IMR-90 (cell line): ENCODE results near the gene MSI2. TPM values are rescaled to one million over a fixed set of nuclear protein-coding genes. Genes with fewer than 3 reads are reported as not detected.

Experiments
- ATAC-seq: fragments of 200-7000 bp; cut with Tn5 transposase; 2 replicates; pipeline ENCODE4 v1.9.1; 2020; ENCODE audit warnings: low read depth, mild to moderate bottlenecking, moderate library complexity
- BruUV-seq: library from RNA; stranded (reverse); fragments of 400-500 nt; replicated peaks from 2 replicates; lab custom pipeline; 2021; lab: Mats Ljungman, UMichigan
- CTCF ChIA-PET: fragments of 300-600 bp; formaldehyde crosslinking; extraction: SDS; loops from one replicate; lab custom pipeline; 2021; ENCODE audit warnings: antibody characterized with exemption; lab: Yijun Ruan, JAX
- POLR2A ChIA-PET: fragments of 300-600 bp; sonication (Branson Sonifier 250); formaldehyde crosslinking; loops from one replicate; lab custom pipeline; 2022; ENCODE audit warnings: antibody characterized with exemption; ENCODE audit not compliant: unreplicated experiment; lab: Charles Lee
- DNase-seq: peaks from one replicate; pipeline ENCODE4 v3.0.0; 2013
- H2AFZ ChIP-seq: replicated peaks from 2 replicates; pipeline ENCODE3; 2013; ENCODE audit warnings: low read length, mild to moderate bottlenecking; ENCODE audit not compliant: poor library complexity
- H2AK5ac ChIP-seq: 2 replicates; pipeline ENCODE4 v1.6.1; 2013; ENCODE audit warnings: low read depth, low read length, inconsistent platforms
- H2AK9ac ChIP-seq: replicated peaks from 2 replicates; pipeline ENCODE3; 2013; ENCODE audit warnings: mild to moderate bottlenecking, low read depth, low read length, moderate library complexity; ENCODE audit not compliant: poor library complexity
- H2BK120ac ChIP-seq: 2 replicates; pipeline ENCODE4 v1.6.1; 2013; ENCODE audit warnings: low read depth, low read length, inconsistent platforms
- H2BK15ac ChIP-seq: 3 replicates; pipeline ENCODE4 v1.6.1; 2013; ENCODE audit warnings: low read depth, low read length, inconsistent platforms
- H2BK20ac ChIP-seq: 2 replicates; pipeline ENCODE4 v1.6.1; 2013; ENCODE audit warnings: low read depth, mild to moderate bottlenecking, inconsistent platforms, low read length, moderate library complexity
- H2BK5ac ChIP-seq: 2 replicates; pipeline ENCODE4 v1.6.1; 2013; ENCODE audit warnings: mild to moderate bottlenecking, low read depth, low read length, inconsistent platforms; ENCODE audit not compliant: poor library complexity, severe bottlenecking
- H3K14ac ChIP-seq: replicated peaks from 2 replicates; pipeline ENCODE4 v1.6.1; 2013; ENCODE audit warnings: low read depth, low read length, inconsistent platforms
- H3K18ac ChIP-seq: 2 replicates; pipeline ENCODE4 v1.6.1; 2013; ENCODE audit warnings: low read depth, low read length, control low read depth
- H3K23ac ChIP-seq: 2 replicates; pipeline ENCODE4 v1.6.1; 2013; ENCODE audit warnings: low read depth, low read length, inconsistent platforms
- H3K27ac ChIP-seq: 2 replicates; pipeline ENCODE4 v1.5.1; 2013; ENCODE audit warnings: mild to moderate bottlenecking, control low read depth, low read length; ENCODE audit not compliant: insufficient read depth
- H3K27me3 ChIP-seq: 2 replicates; pipeline ENCODE4 v1.6.1; 2013; ENCODE audit warnings: low read length; ENCODE audit not compliant: control insufficient read depth, insufficient read depth
- H3K36me3 ChIP-seq: 2 replicates; pipeline ENCODE4 v1.6.1; 2013; ENCODE audit warnings: low read length, mixed read lengths; ENCODE audit not compliant: control insufficient read depth, insufficient read depth
- H3K4ac ChIP-seq: 2 replicates; pipeline ENCODE4 v1.6.1; 2013; ENCODE audit warnings: low read depth, low read length, inconsistent platforms
- H3K4me1 ChIP-seq: 2 replicates; pipeline ENCODE4 v1.6.1; 2013; ENCODE audit warnings: low read length, mixed read lengths; ENCODE audit not compliant: control insufficient read depth, insufficient read depth
- H3K4me2 ChIP-seq: 2 replicates; pipeline ENCODE4 v1.6.1; 2013; ENCODE audit warnings: low read depth, mild to moderate bottlenecking, control low read depth, low read length, moderate library complexity
- H3K4me3 ChIP-seq: 2 replicates; pipeline ENCODE4 v1.5.1; 2013; ENCODE audit warnings: low read depth, mild to moderate bottlenecking, control low read depth, low read length, moderate library complexity; ENCODE audit not compliant: insufficient read depth
- H3K56ac ChIP-seq: 2 replicates; pipeline ENCODE4 v1.6.1; 2013; ENCODE audit warnings: low read length, inconsistent platforms; ENCODE audit not compliant: insufficient read depth; ENCODE audit errors: extremely low read depth
- H3K79me1 ChIP-seq, 2 experiments: 2 replicates each; pipeline ENCODE4 v1.6.1; 2013; ENCODE audit warnings: low read length in 2 of 2, inconsistent platforms in 1 of 2, low read depth in 1 of 2
- H3K9ac ChIP-seq: 2 replicates; pipeline ENCODE4 v1.6.1; 2013; ENCODE audit warnings: low read depth, low read length, control low read depth
- H3K9me1 ChIP-seq: 2 replicates; pipeline ENCODE4 v1.6.1; 2013; ENCODE audit warnings: low read length, inconsistent platforms; ENCODE audit not compliant: insufficient read depth
- H3K9me3 ChIP-seq: 2 replicates; pipeline ENCODE4 v1.6.1; 2013; ENCODE audit warnings: low read length; ENCODE audit not compliant: control insufficient read depth, insufficient read depth
- H4K20me1 ChIP-seq: 2 replicates; pipeline ENCODE4 v1.6.1; 2013; ENCODE audit warnings: low read length, inconsistent platforms; ENCODE audit not compliant: insufficient read depth
- H4K5ac ChIP-seq: 2 replicates; pipeline ENCODE4 v1.6.1; 2013; ENCODE audit warnings: mild to moderate bottlenecking, low read depth, low read length, control low read depth
- H4K8ac ChIP-seq, 2 experiments: 2 replicates each; pipeline ENCODE4 v1.6.1; 2013; ENCODE audit warnings: low read depth in 2 of 2, low read length in 2 of 2, control low read depth in 1 of 2, inconsistent platforms in 1 of 2
- H4K91ac ChIP-seq: 2 replicates; pipeline ENCODE4 v1.6.1; 2013; ENCODE audit warnings: low read depth, low read length, inconsistent platforms; ENCODE audit not compliant: insufficient read depth
- BHLHE40 ChIP-seq: fragments of 150-350 bp; IDR thresholded peaks from 2 replicates; pipeline ENCODE4 v1.6.1; 2016; ENCODE audit warnings: mild to moderate bottlenecking, low read depth, low read length
- CEBPB ChIP-seq: IDR thresholded peaks from 2 replicates; pipeline ENCODE4 v1.6.1; 2012; ENCODE audit warnings: low read depth, low read length, improper control_type of control experiment
- CHD1 ChIP-seq: IDR thresholded peaks from 2 replicates; pipeline ENCODE4 v1.6.1; 2012; ENCODE audit warnings: low read depth, low read length, improper control_type of control experiment
- CTCF ChIP-seq: conservative IDR thresholded peaks from 2 replicates; pipeline ENCODE4 v1.5.1; 2012; ENCODE audit warnings: mild to moderate bottlenecking, low read depth, low read length, improper control_type of control experiment
- ELK1 ChIP-seq: fragments of 150-350 bp; IDR thresholded peaks from 2 replicates; pipeline ENCODE4 v1.6.1; 2016; ENCODE audit warnings: low read depth, mild to moderate bottlenecking, low read length, moderate library complexity, borderline replicate concordance
- FOS ChIP-seq: fragments of 150-350 bp; IDR thresholded peaks from 2 replicates; pipeline ENCODE4 v1.6.1; 2016; ENCODE audit warnings: low read depth, low read length
- MAFK ChIP-seq: IDR thresholded peaks from 2 replicates; pipeline ENCODE4 v1.6.1; 2012; ENCODE audit warnings: low read depth, low read length, improper control_type of control experiment
- MAZ ChIP-seq: IDR thresholded peaks from 2 replicates; pipeline ENCODE4 v1.6.1; 2012; ENCODE audit warnings: low read depth, mild to moderate bottlenecking, low read length, improper control_type of control experiment, moderate library complexity, borderline replicate concordance
- MXI1 ChIP-seq: IDR thresholded peaks from 2 replicates; pipeline ENCODE4 v1.6.1; 2012; ENCODE audit warnings: low read depth, mild to moderate bottlenecking, low read length, moderate library complexity, borderline replicate concordance
- RCOR1 ChIP-seq: IDR thresholded peaks from 2 replicates; pipeline ENCODE4 v1.6.1; 2012; ENCODE audit warnings: mild to moderate bottlenecking, low read length, improper control_type of control experiment; ENCODE audit not compliant: insufficient replicate concordance
- RFX5 ChIP-seq: IDR thresholded peaks from 2 replicates; pipeline ENCODE4 v1.8.0; 2012; ENCODE audit warnings: low read depth, mild to moderate bottlenecking, low read length, moderate library complexity
- SMC3 ChIP-seq: fragments of 150-350 bp; IDR thresholded peaks from 2 replicates; pipeline ENCODE4 v1.6.1; 2016; ENCODE audit warnings: low read depth, mild to moderate bottlenecking, antibody characterized with exemption, low read length, moderate library complexity
- USF2 ChIP-seq: fragments of 150-350 bp; IDR thresholded peaks from 2 replicates; pipeline ENCODE4 v1.6.1; 2017; ENCODE audit warnings: mild to moderate bottlenecking, antibody characterized with exemption, low read length, low read depth
- WGBS, 2 experiments: methylation state at CpG; one replicate each; pipeline versions ENCODE4 v1.1.5 to v1.1.7; 2013; ENCODE audit warnings: missing lambda C conversion rate in 2 of 2; ENCODE audit not compliant: insufficient read length in 1 of 2; ENCODE audit errors: extremely low coverage in 2 of 2; 5-methylcytosine and 5-hydroxymethylcytosine counted together
- dilution Hi-C: fragments of 300-500 bp; cut with HindIII; formaldehyde crosslinking; loops from one replicate; pipeline ENCODE4 v1.14.3; 2018; ENCODE audit warnings: low sequenced_read_pairs; ENCODE audit not compliant: unreplicated experiment
- in situ Hi-C: fragments of 300-500 bp; cut with MboI; formaldehyde crosslinking; loops from 3 replicates; pipeline ENCODE4 v1.14.3; 2019; ENCODE audit warnings: low sequenced_read_pairs, inconsistent platforms, mixed read lengths
- intact Hi-C: fragments of 100-400 bp; cut with micrococcal nuclease; formaldehyde crosslinking; loops from 2 replicates; pipeline ENCODE4 v1.10.0; 2022
- polyA plus RNA-seq, 3 experiments: library from polyadenylated mRNA; depleted of rRNA; stranded (reverse); fragments of >200 nt; gene quantifications; 2 replicates each; pipeline ENCODE4 v1.2.3, GENCODE V29; 2012; ENCODE audit warnings: low replicate concordance in 1 of 3
- total RNA-seq: library from RNA; depleted of rRNA; stranded (reverse); fragments of >200 nt; gene quantifications from 2 replicates; pipeline ENCODE4 v1.2.3, GENCODE V29; 2012

The MSI2 gene
- total and polyA plus RNA-seq, 2 of the 4 experiments (the other 2 are of a cell fraction): 13.0 to 16.0 TPM

GRCh38 chr17:57597531-57598453 lies 341.5 kb downstream of the MSI2 start:
- Histone ChIP-seq H4K91ac (no peak overlapping the region), H3K27ac (no peak overlapping the region), H3K4me1 (peaks cover 4% of the 10 kb centered on the region), H2BK20ac (no peak overlapping the region), H3K56ac (no peak overlapping the region), H3K4me3 (no peak overlapping the region), H2AK5ac (no peak overlapping the region), H2AK9ac (peak overlapping the region; percentile 18), H4K5ac (no peak overlapping the region), H3K14ac (no peak overlapping the region), H2BK15ac (no peak overlapping the region), H4K20me1 (no peaks in the 10 kb centered on the region), H3K23ac (no peak overlapping the region), H2BK5ac (no peak overlapping the region), H3K36me3 (no peaks in the 10 kb centered on the region), H3K4me2 (no peak overlapping the region), H2BK120ac (no peak overlapping the region), H3K79me1 (no peaks in the 10 kb centered on the region), H3K9ac (no peak overlapping the region), H3K4ac (no peak overlapping the region), H2AFZ (no peak overlapping the region), H3K9me1 (peaks cover 4% of the 10 kb centered on the region; the same call in 1 of the 2 replicates), H3K27me3 (no peaks in the 10 kb centered on the region), H3K18ac (no peak overlapping the region), H4K8ac (no peak overlapping the region), H3K9me3 (peaks cover 3% of the 10 kb centered on the region)
- in situ Hi-C loops (loop anchor here (10.0 kb wide), 1 partner anchor 147 kb away; the partner anchor contains the start of gene CCDC182), intact Hi-C loops (loop anchor here (1.0 to 10.0 kb wide), 7 partner anchors 75 to 515 kb away; partner anchors contain the start of gene MSI2), dilution Hi-C loops (no loop called here)
- CTCF ChIA-PET: interaction anchor here (0.6 to 2.5 kb wide), 13 partner anchors 9 to 677 kb away, joined by 3 to 17 read pairs (median 3); no protein-coding TSS in a partner anchor
- no TSS peak for BruUV-seq
- ATAC-seq (peak; percentile 88), DNase-seq (peak; percentile 82)
- POLR2A ChIA-PET: no interaction called here
- WGBS, 2 experiments: no CpG with 5 or more reads among the region's 8 CpGs
- TF ChIP-seq CHD1: no peak; the same call in 1 of the 2 replicates
- no peak for TF ChIP-seq MAZ
- TF ChIP-seq SMC3: peak; percentile 96
- TF ChIP-seq BHLHE40: no peak
- TF ChIP-seq CEBPB: no peak
- no peak for TF ChIP-seq RCOR1
- no peak for TF ChIP-seq RFX5
- TF ChIP-seq USF2: no peak
- TF ChIP-seq ELK1: no peak
- no peak for TF ChIP-seq FOS
- no peak for TF ChIP-seq MAFK
- TF ChIP-seq CTCF: peak; percentile 85
- no peak for TF ChIP-seq MXI1
